Calu3 (cell line): ENCODE results near the gene GPR27. TPM values are rescaled to one million over a fixed set of nuclear protein-coding genes. Genes with fewer than 3 reads are reported as not detected.

Source experiments
- BruUV-seq: library from RNA; stranded (reverse); fragments of 400-500 nt; replicated peaks from 2 replicates; lab custom pipeline; 2021; lab: Mats Ljungman, UMichigan
- CTCF ChIA-PET: fragments of 300-600 bp; sonication (Branson Sonifier 250); formaldehyde crosslinking; loops from one replicate; lab custom pipeline; 2022; ENCODE audit warnings: antibody characterized with exemption; lab: Charles Lee
- DNase-seq: peaks from one replicate; pipeline ENCODE4 v3.0.0; 2022
- H3K27ac Mint-ChIP-seq: one replicate; pipeline ENCODE4 v1.8.0; 2022; ENCODE audit warnings: mixed read lengths; ENCODE audit not compliant: unreplicated experiment
- H3K27me3 Mint-ChIP-seq: one replicate; pipeline ENCODE4 v1.8.0; 2022; ENCODE audit warnings: mixed read lengths; ENCODE audit not compliant: unreplicated experiment
- H3K36me3 Mint-ChIP-seq: one replicate; pipeline ENCODE4 v1.8.0; 2022; ENCODE audit warnings: mild to moderate bottlenecking, moderate library complexity, mixed read lengths; ENCODE audit not compliant: insufficient read depth, unreplicated experiment
- H3K4me1 Mint-ChIP-seq: one replicate; pipeline ENCODE4 v1.8.0; 2022; ENCODE audit warnings: mild to moderate bottlenecking, low read depth, mixed read lengths; ENCODE audit not compliant: unreplicated experiment
- H3K4me3 Mint-ChIP-seq: one replicate; pipeline ENCODE4 v1.8.0; 2022; ENCODE audit warnings: mild to moderate bottlenecking, low read depth, moderate library complexity, mixed read lengths; ENCODE audit not compliant: unreplicated experiment
- H3K9me3 Mint-ChIP-seq: one replicate; pipeline ENCODE4 v1.8.0; 2022; ENCODE audit warnings: low read depth, mixed read lengths; ENCODE audit not compliant: unreplicated experiment
- CTCF ChIP-seq: fragments of 200-600 bp; IDR thresholded peaks from one replicate; pipeline ENCODE4 v1.8.0; 2022; ENCODE audit warnings: antibody characterized with exemption; ENCODE audit not compliant: unreplicated experiment
- intact Hi-C: fragments of 100-400 bp; cut with micrococcal nuclease; formaldehyde crosslinking; loops from one replicate; pipeline ENCODE4 v1.10.0; 2022; ENCODE audit not compliant: unreplicated experiment
- total RNA-seq: library from RNA; stranded (reverse); gene quantifications from 2 replicates; pipeline ENCODE4 v1.2.3, GENCODE V29; 2022

Gene GPR27
- total RNA-seq, 1 experiment from 2014 or later, result 0.71 TPM

- H3K36me3 Mint-ChIP-seq, result no peaks in the 10 kb centered on the region
- H3K27me3 Mint-ChIP-seq, result no peaks in the 10 kb centered on the region
- no TSS peak for BruUV-seq
- CTCF ChIA-PET, result no interaction called here
- H3K4me3 Mint-ChIP-seq, result no peak overlapping the region
- peaks cover 8% of the 10 kb centered on the region for H3K4me1 Mint-ChIP-seq
- intact Hi-C loops, result no loop called here
- TF ChIP-seq CTCF, result no peak
- H3K9me3 Mint-ChIP-seq, result no peaks in the 10 kb centered on the region
- no peak overlapping the region for H3K27ac Mint-ChIP-seq
- DNase-seq, result no peak
These were observed 39.1 kb upstream of the GPR27 start for GRCh38 chr3:71714595-71714994.

GRCh38 chr3:71718072-71718471 lies 35.6 kb upstream of the GPR27 start:
- TF ChIP-seq CTCF, result no peak
- no peak overlapping the region for H3K4me3 Mint-ChIP-seq
- no peaks in the 10 kb centered on the region for H3K9me3 Mint-ChIP-seq
- H3K27me3 Mint-ChIP-seq, result no peaks in the 10 kb centered on the region
- peaks cover 5% of the 10 kb centered on the region for H3K4me1 Mint-ChIP-seq
- DNase-seq, result no peak
- no peak overlapping the region for H3K27ac Mint-ChIP-seq
- intact Hi-C loops, result no loop called here
- BruUV-seq, result no TSS peak
- CTCF ChIA-PET, result no interaction called here
- H3K36me3 Mint-ChIP-seq, result no peaks in the 10 kb centered on the region

- Mint-ChIP-seq H3K27ac (no peak overlapping the region), H3K27me3 (peaks cover 5% of the 10 kb centered on the region), H3K4me3 (no peak overlapping the region), H3K36me3 (peaks cover 14% of the 10 kb centered on the region), H3K4me1 (no peaks in the 10 kb centered on the region), H3K9me3 (no peaks in the 10 kb centered on the region)
- no TSS peak for BruUV-seq
- no peak for TF ChIP-seq CTCF
- CTCF ChIA-PET, result interaction anchor here (0.7 kb wide), 1 partner anchor 10 kb away, joined by 3 read pairs; no protein-coding TSS in a partner anchor
- intact Hi-C loops, result no loop called here
- DNase-seq, result no peak
These were observed 32.7 kb upstream of the GPR27 start for GRCh38 chr3:71721002-71721401.

- CTCF ChIA-PET, result no interaction called here
These were observed 32.0 kb upstream of the GPR27 start for GRCh38 chr3:71721651-71722157.

More at GRCh38 chr3:71721651-71722157, 32.0 kb upstream of the GPR27 start:
- BruUV-seq, result no TSS peak
- Mint-ChIP-seq H3K4me3 (no peak overlapping the region), H3K27ac (no peak overlapping the region), H3K4me1 (no peaks in the 10 kb centered on the region), H3K27me3 (peaks cover 10% of the 10 kb centered on the region), H3K36me3 (peaks cover 14% of the 10 kb centered on the region), H3K9me3 (no peaks in the 10 kb centered on the region)
- intact Hi-C loops, result no loop called here
- no peak for TF ChIP-seq CTCF
- DNase-seq, result no peak
